ENCODE data around the gene ARAF. TPM values are rescaled to one million over a fixed set of nuclear protein-coding genes. Genes with fewer than 3 reads are reported as not detected.

The ARAF gene
- total and polyA plus RNA-seq, 3 donors from 2014 or later, result 29.8 to 44.3 (median 34.4) TPM

GRCh38 chrX:47563801-47564315, 2.9 kb downstream of the ARAF start:
- no peak overlapping the region for H3K4me3 ChIP-seq
- H3K27me3 ChIP-seq, result no peaks in the 10 kb centered on the region
- 80 to 82% methylated on average over 8 of the region's 8 CpGs for WGBS, 2 donors
- H3K36me3 ChIP-seq (ENCODE audit: low read depth, missing control alignments), result no peaks in the 10 kb centered on the region
- no peak overlapping the region for H3K27ac ChIP-seq
- intact Hi-C loops (cut with DNase I; ENCODE audit: low total_unique reads), result loop anchor here (10.0 kb wide), 1 partner anchor 281 kb away; no protein-coding TSS in a partner anchor
- TF ChIP-seq CTCF (IDR thresholded peaks at IDR 0.05) (no peak), POLR2A (IDR thresholded peaks at IDR 0.05) (no peak)
- no peaks in the 10 kb centered on the region for H3K4me1 ChIP-seq
- no peak for DNase-seq
- no peaks in the 10 kb centered on the region for H3K9me3 ChIP-seq

- no peaks in the 10 kb centered on the region for H3K36me3 ChIP-seq (ENCODE audit: low read depth, missing control alignments)
- DNase-seq, result no peak
- no peaks in the 10 kb centered on the region for H3K27me3 ChIP-seq
- no peaks in the 10 kb centered on the region for H3K9me3 ChIP-seq
- H3K4me1 ChIP-seq, result no peaks in the 10 kb centered on the region
- H3K4me3 ChIP-seq, result no peak overlapping the region
- 44 to 81% methylated on average over 3 to 9 of the region's 12 CpGs for WGBS, 2 donors
- no peak overlapping the region for H3K27ac ChIP-seq
- intact Hi-C loops (cut with DNase I; ENCODE audit: low total_unique reads), result loop anchor here (10.0 kb wide), 1 partner anchor 280 kb away; no protein-coding TSS in a partner anchor
- TF ChIP-seq POLR2A (IDR thresholded peaks at IDR 0.05) (no peak), CTCF (IDR thresholded peaks at IDR 0.05) (no peak)
These were observed 3.6 kb downstream of the ARAF start for GRCh38 chrX:47564438-47565085.

DNA sequence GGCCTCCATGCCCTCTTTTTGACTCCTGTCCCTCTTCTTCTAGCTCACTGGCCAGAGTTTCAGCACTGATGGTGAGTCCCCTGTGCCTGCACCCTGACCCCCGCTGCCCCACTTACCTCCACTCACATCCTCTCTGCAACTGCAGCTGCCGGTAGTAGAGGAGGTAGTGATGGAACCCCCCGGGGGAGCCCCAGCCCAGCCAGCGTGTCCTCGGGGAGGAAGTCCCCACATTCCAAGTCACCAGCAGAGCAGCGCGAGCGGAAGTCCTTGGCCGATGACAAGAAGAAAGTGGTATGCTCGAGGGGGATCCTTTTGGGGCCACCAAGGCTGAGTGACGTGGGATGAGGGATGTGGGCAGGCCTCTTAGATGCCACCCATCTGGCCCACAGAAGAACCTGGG, 5.8 kb downstream of the ARAF start:
- TF ChIP-seq CTCF (IDR thresholded peaks at IDR 0.05), result no peak
- TF ChIP-seq POLR2A (IDR thresholded peaks at IDR 0.05), result no peak
- no peaks in the 10 kb centered on the region for H3K4me1 ChIP-seq
- no peak overlapping the region for H3K4me3 ChIP-seq
- DNase-seq, result no peak
- intact Hi-C loops (cut with DNase I; ENCODE audit: low total_unique reads), result loop anchor here (10.0 kb wide), 1 partner anchor 278 kb away; no protein-coding TSS in a partner anchor
- WGBS, 2 donors, result 95 to 100% methylated on average over 2 to 7 of the region's 11 CpGs
- no peak overlapping the region for H3K27ac ChIP-seq
- no peaks in the 10 kb centered on the region for H3K9me3 ChIP-seq
- no peaks in the 10 kb centered on the region for H3K27me3 ChIP-seq
- H3K36me3 ChIP-seq (ENCODE audit: low read depth, missing control alignments), result no peaks in the 10 kb centered on the region

DNA sequence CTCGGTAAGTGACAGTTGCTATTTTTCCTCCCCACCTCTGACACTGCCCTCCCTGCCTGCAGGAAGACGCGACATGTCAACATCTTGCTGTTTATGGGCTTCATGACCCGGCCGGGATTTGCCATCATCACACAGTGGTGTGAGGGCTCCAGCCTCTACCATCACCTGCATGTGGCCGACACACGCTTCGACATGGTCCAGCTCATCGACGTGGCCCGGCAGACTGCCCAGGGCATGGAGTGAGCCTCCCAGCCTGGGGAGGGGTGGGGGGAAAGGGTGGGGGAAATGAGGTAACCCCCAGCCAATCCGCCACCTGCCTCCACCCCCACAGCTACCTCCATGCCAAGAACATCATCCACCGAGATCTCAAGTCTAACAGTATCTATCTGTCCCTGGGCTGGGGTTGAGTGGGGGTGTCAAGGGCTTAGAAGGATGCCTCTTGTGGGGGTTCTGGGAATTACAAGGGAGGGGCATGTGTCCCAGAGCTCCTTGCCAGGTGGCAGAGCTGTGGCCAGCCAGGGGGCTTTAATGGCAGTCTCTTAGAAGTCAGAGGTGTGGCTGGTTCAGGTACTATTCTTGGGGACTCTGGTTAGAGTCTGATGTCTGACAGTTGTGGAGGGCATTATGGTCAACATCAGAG, 7.8 kb downstream of the ARAF start:
- H3K9me3 ChIP-seq, result no peaks in the 10 kb centered on the region
- H3K27ac ChIP-seq, result no peak overlapping the region
- intact Hi-C loops (cut with DNase I; ENCODE audit: low total_unique reads), result loop anchor here (10.0 kb wide), 1 partner anchor 276 kb away; no protein-coding TSS in a partner anchor
- H3K36me3 ChIP-seq (ENCODE audit: low read depth, missing control alignments), result no peaks in the 10 kb centered on the region
- H3K27me3 ChIP-seq, result no peaks in the 10 kb centered on the region
- DNase-seq, result no peak
- no peak overlapping the region for H3K4me3 ChIP-seq
- WGBS, 2 donors, result 86% methylated on average over 1 to 10 of the region's 13 CpGs
- no peaks in the 10 kb centered on the region for H3K4me1 ChIP-seq
- TF ChIP-seq POLR2A (IDR thresholded peaks at IDR 0.05) (no peak), CTCF (IDR thresholded peaks at IDR 0.05) (peak in 1 of 3 experiments; percentile 16)
